Dendritic cell treated with granulocyte-macrophage colony-stimulating factor and Interleukin-4, amounts not matched to agents 40 ng/mL and 50 ng/mL, for 4 days (primary cell): ENCODE data around the gene TM2D1.
A peak's percentile ranks its signal among the peaks of the same experiment; 100 is the strongest.

ENCODE experiments used
- H3K27ac Mint-ChIP-seq: one replicate; pipeline ENCODE4 v1.8.0; 2022; ENCODE audit warnings: mild to moderate bottlenecking, mixed read lengths
- H3K27me3 Mint-ChIP-seq: one replicate; pipeline ENCODE4 v1.8.0; 2022; ENCODE audit warnings: mild to moderate bottlenecking, mixed read lengths
- H3K36me3 Mint-ChIP-seq: one replicate; pipeline ENCODE4 v1.8.0; 2022; ENCODE audit warnings: low read depth, mixed read lengths
- H3K4me1 Mint-ChIP-seq: one replicate; pipeline ENCODE4 v1.8.0; 2022; ENCODE audit warnings: low read depth, mixed read lengths
- H3K4me3 Mint-ChIP-seq: one replicate; pipeline ENCODE4 v1.8.0; 2022; ENCODE audit warnings: mild to moderate bottlenecking, moderate library complexity, mixed read lengths
- H3K9me3 Mint-ChIP-seq: one replicate; pipeline ENCODE4 v1.8.0; 2022; ENCODE audit warnings: mixed read lengths
- intact Hi-C: fragments of 100-400 bp; cut with micrococcal nuclease; formaldehyde crosslinking; loops from one replicate; pipeline ENCODE4 v1.15.0; 2022

TM2D1 gene

DNA sequence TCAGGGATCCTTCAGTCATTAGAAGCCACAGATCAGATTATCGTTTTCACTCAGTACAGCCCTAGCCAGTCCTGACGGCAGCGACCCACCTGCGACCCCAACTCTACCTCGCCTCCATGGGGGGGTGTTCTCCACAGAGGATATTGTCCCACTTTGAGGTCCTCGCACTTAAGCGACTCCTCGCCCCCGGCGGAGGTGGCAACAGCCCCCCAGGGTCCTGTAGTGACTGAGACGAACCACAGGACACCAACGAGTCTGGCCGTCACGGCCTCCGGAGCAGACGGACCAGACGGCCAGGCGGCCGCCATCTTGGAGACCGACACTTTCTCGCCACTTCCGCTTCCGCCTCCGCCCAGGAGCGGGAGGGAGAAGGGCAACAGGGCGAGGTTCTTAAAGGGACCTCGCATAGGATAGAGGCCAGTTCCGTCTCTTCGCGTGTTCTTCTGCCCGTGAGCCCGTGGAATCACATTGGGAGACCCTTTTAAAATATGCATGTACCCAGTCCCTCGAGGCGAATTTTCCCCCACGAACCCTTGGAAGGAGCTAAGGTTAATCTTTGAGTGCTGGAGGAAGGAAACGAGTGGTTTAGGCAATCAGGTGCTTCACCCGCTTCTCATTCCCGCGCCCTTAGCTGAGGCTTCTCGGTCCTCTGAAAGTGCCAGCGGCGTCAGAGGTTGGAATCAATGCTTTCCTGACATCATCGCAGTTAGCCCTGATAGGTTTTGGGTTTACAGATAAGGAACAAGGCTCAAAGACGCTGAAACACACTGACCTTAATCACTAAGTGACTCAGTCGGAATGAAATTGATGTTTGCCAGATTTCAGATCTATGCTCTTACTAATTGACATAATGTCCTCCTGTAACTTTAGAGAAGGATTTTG, at the start of gene TM2D1:
Gene TM2D1 (minus strand): TSS at position 329 of the 882 bp plus-strand sequence. CDS start 21 bp downstream, at position 308.
- H3K27me3 Mint-ChIP-seq = no peaks in the 10 kb centered on the region

GRCh38 chr1:61770131-61770530, 45.2 kb upstream of the TM2D1 start:
- Mint-ChIP-seq H3K9me3 (no peaks in the 10 kb centered on the region), H3K36me3 (no peaks in the 10 kb centered on the region), H3K27ac (no peak overlapping the region), H3K4me1 (no peaks in the 10 kb centered on the region), H3K4me3 (no peak overlapping the region), H3K27me3 (no peaks in the 10 kb centered on the region)
- intact Hi-C loops = no loop called here

More for the DNA sequence above, at the start of gene TM2D1:
- intact Hi-C loops = loop anchor here (2.0 kb wide), 1 partner anchor 646 kb away; no protein-coding TSS in a partner anchor
- Mint-ChIP-seq H3K9me3 (no peaks in the 10 kb centered on the region), H3K27ac (peak within 1 kb of the TSS; percentile 100), H3K4me3 (peak within 1 kb of the TSS; percentile 99), H3K36me3 (peaks cover 24% of the 10 kb centered on the region), H3K4me1 (peaks cover 17% of the 10 kb centered on the region)

DNA sequence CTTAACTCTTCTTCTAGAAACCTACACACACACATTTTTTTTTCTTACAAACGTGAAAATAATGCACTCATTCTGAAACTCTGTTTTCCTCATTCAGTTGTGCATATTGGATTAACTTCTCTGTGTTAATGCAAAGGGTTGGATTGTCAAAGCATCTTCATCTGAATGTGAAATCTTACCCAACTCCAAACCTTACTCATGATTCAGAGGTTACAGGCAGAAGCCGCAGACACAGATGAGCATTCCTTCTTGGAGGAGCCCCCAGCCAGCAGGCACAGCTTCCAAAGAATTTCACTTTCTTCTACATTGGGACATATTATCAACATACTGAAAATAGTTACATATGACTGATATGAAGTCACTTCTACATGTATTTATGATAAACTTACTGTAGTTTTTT, 33.0 kb upstream of the TM2D1 start:
- no peaks in the 10 kb centered on the region for H3K27me3 Mint-ChIP-seq
- no peaks in the 10 kb centered on the region for H3K36me3 Mint-ChIP-seq
- no peaks in the 10 kb centered on the region for H3K9me3 Mint-ChIP-seq
- H3K4me3 Mint-ChIP-seq = no peak overlapping the region
- intact Hi-C loops = no loop called here
- no peak overlapping the region for H3K27ac Mint-ChIP-seq
- no peaks in the 10 kb centered on the region for H3K4me1 Mint-ChIP-seq

DNA sequence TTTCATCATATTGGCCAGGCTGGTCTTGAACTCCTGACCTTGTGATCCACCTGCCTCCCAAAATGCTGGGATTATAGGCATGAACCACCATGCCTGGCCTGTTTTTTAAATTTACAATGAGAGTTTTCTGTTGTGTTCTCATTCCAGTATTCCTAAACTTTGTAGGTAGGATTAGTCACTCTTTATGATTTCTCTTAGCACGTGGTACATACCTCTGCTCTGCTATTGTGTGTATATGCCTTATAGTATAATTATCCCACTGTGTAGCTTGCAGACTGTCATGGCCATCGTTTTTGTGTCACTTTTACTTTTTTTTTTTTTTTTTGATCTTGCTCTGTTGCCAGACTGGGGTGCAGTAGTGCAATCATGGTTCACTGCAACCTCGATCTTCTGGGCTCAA, 31.8 kb upstream of the TM2D1 start:
- Mint-ChIP-seq H3K27me3 (no peaks in the 10 kb centered on the region), H3K36me3 (no peaks in the 10 kb centered on the region), H3K27ac (no peak overlapping the region), H3K4me3 (no peak overlapping the region), H3K4me1 (no peaks in the 10 kb centered on the region), H3K9me3 (no peaks in the 10 kb centered on the region)
- intact Hi-C loops = no loop called here

DNA sequence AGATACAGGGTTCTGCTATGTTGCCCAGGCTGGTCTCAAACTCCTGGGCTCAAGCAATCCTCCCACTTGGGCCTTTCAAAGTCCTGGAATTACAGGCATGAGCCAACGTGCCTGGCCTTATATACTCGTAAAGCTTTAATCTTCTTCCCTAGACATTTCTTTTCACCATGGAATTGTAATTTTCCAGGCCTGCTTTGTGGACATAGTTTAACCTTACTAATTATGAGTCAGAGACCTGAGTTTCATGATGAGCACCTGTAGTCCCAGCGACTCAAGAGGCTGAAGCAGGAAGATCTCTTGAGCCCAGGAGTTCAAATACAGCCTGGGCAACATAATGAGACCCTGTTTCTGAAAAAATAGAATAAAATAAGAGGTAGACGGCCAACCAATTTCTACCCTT, 29.6 kb upstream of the TM2D1 start:
- no peak overlapping the region for H3K4me3 Mint-ChIP-seq
- no peaks in the 10 kb centered on the region for H3K9me3 Mint-ChIP-seq
- H3K4me1 Mint-ChIP-seq = no peaks in the 10 kb centered on the region
- H3K27me3 Mint-ChIP-seq = no peaks in the 10 kb centered on the region
- H3K36me3 Mint-ChIP-seq = no peaks in the 10 kb centered on the region
- H3K27ac Mint-ChIP-seq = no peak overlapping the region
- intact Hi-C loops = no loop called here

DNA sequence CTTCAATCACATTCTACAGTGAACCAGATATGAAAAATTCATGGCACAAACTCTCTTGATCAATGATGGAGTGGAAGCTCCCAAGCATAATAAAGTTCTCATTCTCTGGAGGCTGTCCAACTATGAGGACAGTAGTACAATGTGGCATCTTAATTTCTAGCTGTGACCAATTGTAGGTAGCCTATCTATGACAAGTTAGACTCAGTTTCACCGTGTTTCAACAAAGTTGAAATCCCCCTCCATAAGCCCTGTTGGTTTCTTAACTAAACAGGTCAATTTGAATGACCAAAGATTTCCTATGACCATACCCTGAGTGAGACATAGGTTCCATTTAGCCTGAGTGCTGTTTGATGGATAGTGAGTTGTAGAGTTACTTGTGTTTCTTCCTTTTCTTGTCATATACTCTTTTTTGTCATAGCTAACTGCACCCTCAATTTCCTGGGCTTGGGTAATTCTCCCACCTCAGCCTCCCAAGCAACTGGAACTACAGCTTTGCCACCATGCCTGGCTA, 29.1 kb upstream of the TM2D1 start:
- H3K36me3 Mint-ChIP-seq = no peaks in the 10 kb centered on the region
- intact Hi-C loops = no loop called here
- no peak overlapping the region for H3K4me3 Mint-ChIP-seq
- H3K27me3 Mint-ChIP-seq = no peaks in the 10 kb centered on the region
- H3K27ac Mint-ChIP-seq = no peak overlapping the region
- H3K9me3 Mint-ChIP-seq = no peaks in the 10 kb centered on the region
- H3K4me1 Mint-ChIP-seq = no peaks in the 10 kb centered on the region

- Mint-ChIP-seq H3K27me3 (no peaks in the 10 kb centered on the region), H3K36me3 (no peaks in the 10 kb centered on the region), H3K27ac (no peak overlapping the region), H3K9me3 (no peaks in the 10 kb centered on the region), H3K4me1 (no peaks in the 10 kb centered on the region), H3K4me3 (no peak overlapping the region)
- intact Hi-C loops = no loop called here
Observed at GRCh38 chr1:61752921-61753389, 28.0 kb upstream of the TM2D1 start.

GRCh38 chr1:61749574-61749973, 24.6 kb upstream of the TM2D1 start:
- Mint-ChIP-seq H3K36me3 (no peaks in the 10 kb centered on the region), H3K9me3 (no peaks in the 10 kb centered on the region), H3K27ac (no peak overlapping the region), H3K27me3 (no peaks in the 10 kb centered on the region), H3K4me1 (no peaks in the 10 kb centered on the region), H3K4me3 (no peak overlapping the region)
- intact Hi-C loops = no loop called here

DNA sequence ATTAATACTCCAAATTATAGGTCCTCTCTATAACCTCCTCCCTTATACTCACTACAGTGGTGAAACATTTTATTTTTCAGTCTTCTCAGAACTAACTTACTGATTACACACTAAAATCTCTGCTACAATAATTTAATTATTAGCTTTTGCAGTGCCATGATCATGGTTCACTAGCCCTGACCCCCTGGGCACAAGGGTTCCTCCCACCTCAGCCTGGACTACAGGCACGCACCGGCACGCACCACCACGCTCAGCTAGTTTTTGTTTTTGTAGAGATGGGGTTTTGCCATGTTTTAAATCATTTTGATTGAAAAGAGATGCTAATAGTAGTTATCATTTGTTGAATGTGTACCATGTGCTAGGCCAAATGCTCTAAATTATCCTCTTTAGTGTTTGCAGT, 23.6 kb upstream of the TM2D1 start:
- Mint-ChIP-seq H3K9me3 (no peaks in the 10 kb centered on the region), H3K27ac (no peak overlapping the region), H3K4me1 (no peaks in the 10 kb centered on the region), H3K36me3 (no peaks in the 10 kb centered on the region), H3K4me3 (no peak overlapping the region), H3K27me3 (peaks cover 5% of the 10 kb centered on the region)
- intact Hi-C loops = no loop called here

GRCh38 chr1:61746813-61747212, 21.9 kb upstream of the TM2D1 start:
- H3K4me3 Mint-ChIP-seq = no peak overlapping the region
- H3K27me3 Mint-ChIP-seq = peaks cover 17% of the 10 kb centered on the region
- no peaks in the 10 kb centered on the region for H3K36me3 Mint-ChIP-seq
- intact Hi-C loops = no loop called here
- H3K9me3 Mint-ChIP-seq = no peaks in the 10 kb centered on the region
- peaks cover 4% of the 10 kb centered on the region for H3K4me1 Mint-ChIP-seq
- H3K27ac Mint-ChIP-seq = no peak overlapping the region

DNA sequence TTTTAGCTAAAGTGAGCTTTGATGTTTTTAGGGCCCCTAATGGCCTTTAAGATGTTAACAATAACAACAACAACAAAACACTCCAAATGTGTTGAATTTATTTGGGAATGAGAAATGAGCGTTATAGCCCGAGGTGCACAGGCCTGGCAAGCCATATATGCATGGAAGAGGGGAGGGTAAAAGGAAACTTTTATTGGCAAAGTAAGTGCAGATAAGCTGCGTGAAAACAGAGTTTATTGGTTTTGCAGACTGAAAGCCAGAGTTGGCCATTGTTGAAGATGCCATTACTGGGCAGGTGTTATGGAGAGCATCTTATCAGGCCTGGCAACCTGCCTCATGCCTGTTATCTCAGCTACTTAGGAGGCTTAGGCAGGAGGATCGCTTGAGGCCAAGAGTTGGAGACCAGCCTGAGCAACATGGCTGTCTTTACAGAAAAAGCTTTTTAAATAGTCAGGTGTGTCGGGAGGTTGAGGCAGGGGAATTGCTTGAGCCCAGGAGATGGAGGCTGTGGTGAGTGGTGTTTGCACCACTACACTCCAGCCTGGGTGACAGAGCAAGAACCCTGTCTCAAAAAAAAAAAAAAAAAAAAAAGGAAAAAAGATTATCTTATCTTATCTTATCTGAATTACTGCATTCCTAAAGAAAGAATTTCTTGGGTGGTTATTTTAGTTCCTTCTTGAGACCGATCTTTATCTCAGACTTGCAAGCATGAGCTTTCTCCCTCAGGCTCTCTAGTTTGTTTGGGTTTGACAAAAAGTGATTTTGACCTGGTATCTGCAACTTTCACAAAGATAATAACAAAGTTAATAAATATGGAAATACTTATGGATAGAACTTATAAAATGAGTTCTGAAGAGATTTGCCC, 19.0 kb upstream of the TM2D1 start:
- intact Hi-C loops = no loop called here
- no peak overlapping the region for H3K27ac Mint-ChIP-seq
- H3K4me1 Mint-ChIP-seq = peaks cover 18% of the 10 kb centered on the region
- H3K27me3 Mint-ChIP-seq = peaks cover 27% of the 10 kb centered on the region
- no peaks in the 10 kb centered on the region for H3K36me3 Mint-ChIP-seq
- no peaks in the 10 kb centered on the region for H3K9me3 Mint-ChIP-seq
- H3K4me3 Mint-ChIP-seq = no peak overlapping the region

DNA sequence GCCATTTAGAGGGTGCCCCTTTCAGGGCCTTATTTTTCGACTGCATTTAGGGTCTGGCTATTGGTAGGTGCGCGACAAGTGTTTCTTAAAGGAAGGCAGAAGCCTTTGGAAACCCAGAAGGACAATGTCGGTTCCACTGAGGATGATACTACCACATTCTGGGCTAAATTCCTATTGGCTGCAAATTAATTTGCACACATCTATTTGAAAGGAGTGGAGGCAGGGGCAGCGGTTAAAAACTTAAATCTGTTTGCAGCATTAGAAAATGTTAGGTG, 18.4 kb upstream of the TM2D1 start:
- intact Hi-C loops = no loop called here
- Mint-ChIP-seq H3K4me1 (peaks cover 18% of the 10 kb centered on the region), H3K27me3 (peaks cover 27% of the 10 kb centered on the region), H3K4me3 (no peak overlapping the region), H3K27ac (no peak overlapping the region), H3K36me3 (no peaks in the 10 kb centered on the region), H3K9me3 (no peaks in the 10 kb centered on the region)

GRCh38 chr1:61742620-61743430, 17.9 kb upstream of the TM2D1 start:
- peak overlapping the region; percentile 39 for H3K27ac Mint-ChIP-seq
- peaks cover 18% of the 10 kb centered on the region for H3K4me1 Mint-ChIP-seq
- peak overlapping the region; percentile 79 for H3K4me3 Mint-ChIP-seq
- intact Hi-C loops = no loop called here
- H3K27me3 Mint-ChIP-seq = peaks cover 27% of the 10 kb centered on the region
- H3K36me3 Mint-ChIP-seq = no peaks in the 10 kb centered on the region
- no peaks in the 10 kb centered on the region for H3K9me3 Mint-ChIP-seq
